Gastrocnemius medialis (tissue), 4 donors: ENCODE data around the gene ELFN2. TPM values are rescaled to one million over a fixed set of nuclear protein-coding genes. Genes with fewer than 3 reads are reported as not detected.

ENCODE experiments used
- ATAC-seq, 2 donors: fragments of 150-250 bp; one replicate each; pipeline ENCODE4 v1.9.1; 2016
- DNase-seq, 2 donors: peaks; one replicate each; pipeline ENCODE4 v3.0.0-alpha.2; 2019
- H3K27ac ChIP-seq, 4 donors: fragments of 200-600 bp; sonication (generic); 1 replicate in 1 of 4; 2 replicates in 3 of 4; pipeline ENCODE4 v1.5.1; 2016 to 2018; ENCODE audit warnings: mild to moderate bottlenecking in 2 of 4, moderate library complexity in 1 of 4
- H3K27me3 ChIP-seq, 3 donors: fragments of 200-600 bp; sonication (generic) in 2 of 3; 1 replicate in 1 of 3; 2 replicates in 2 of 3; pipeline versions ENCODE4 v1.5.1 to v1.6.0; 2016 to 2019; ENCODE audit warnings: mild to moderate bottlenecking in 1 of 3, moderate library complexity in 1 of 3
- H3K36me3 ChIP-seq, 2 donors: fragments of 200-600 bp; sonication (generic) in 1 of 2; one replicate each; pipeline ENCODE4 v1.5.1; 2017 to 2018
- H3K4me1 ChIP-seq, 2 donors: fragments of 200-600 bp; sonication (generic) in 1 of 2; one replicate each; pipeline ENCODE4 v1.5.1; 2016 to 2017; ENCODE audit warnings: mild to moderate bottlenecking in 2 of 2
- H3K4me3 ChIP-seq, 4 donors: fragments of 200-600 bp; sonication (generic) in 3 of 4; 1 replicate in 1 of 4; 2 replicates in 3 of 4; pipeline ENCODE4 v1.5.1; 2016 to 2019; ENCODE audit warnings: mild to moderate bottlenecking in 2 of 4
- H3K9me3 ChIP-seq, 3 donors: fragments of 200-600 bp; sonication (generic) in 2 of 3; 1 replicate in 1 of 3; 2 replicates in 2 of 3; pipeline ENCODE4 v1.5.1; 2016 to 2019
- POLR2A ChIP-seq, 2 donors: fragments of 450-650 bp; IDR thresholded peaks; one replicate each; pipeline ENCODE4 v1.6.1; 2017; ENCODE audit warnings: antibody characterized with exemption in 2 of 2, mild to moderate bottlenecking in 2 of 2, moderate library complexity in 2 of 2
- in situ Hi-C, 4 donors: fragments of 200-750 bp; cut with MboI; loops; one replicate each; pipeline versions ENCODE4 v1.15.0 to v1.8.0; 2017; ENCODE audit warnings: low sequenced_read_pairs in 4 of 4
- intact Hi-C: fragments of 100-400 bp; cut with DNase I; formaldehyde crosslinking; loops from one replicate; pipeline ENCODE4 v1.15.1; 2023; ENCODE audit warnings: low total_unique reads
- total RNA-seq, 4 donors: library from RNA; depleted of rRNA; stranded (reverse); fragments of >200 nt; gene quantifications; one replicate each; pipeline versions ENCODE4 v1.1.0 to v1.2.3, GENCODE V29; 2016
- TF ChIP-seq, protein P1 (sequence below), 5 experiments: fragments of 450-650 bp in 3 of 5; fragments of 200-600 bp in 2 of 5; sonication (generic) in 2 of 5; IDR thresholded peaks in 4 of 5; conservative IDR thresholded peaks in 1 of 5; 1 replicate in 4 of 5; 2 replicates in 1 of 5; pipeline ENCODE4 v1.5.1; 2016 to 2019; ENCODE audit warnings: antibody characterized with exemption in 5 of 5, mild to moderate bottlenecking in 3 of 5, moderate library complexity in 3 of 5

Gene ELFN2
- total RNA-seq, 4 donors from 2014 or later = 0.02 to 0.03 TPM; not detected in 2

DNA sequence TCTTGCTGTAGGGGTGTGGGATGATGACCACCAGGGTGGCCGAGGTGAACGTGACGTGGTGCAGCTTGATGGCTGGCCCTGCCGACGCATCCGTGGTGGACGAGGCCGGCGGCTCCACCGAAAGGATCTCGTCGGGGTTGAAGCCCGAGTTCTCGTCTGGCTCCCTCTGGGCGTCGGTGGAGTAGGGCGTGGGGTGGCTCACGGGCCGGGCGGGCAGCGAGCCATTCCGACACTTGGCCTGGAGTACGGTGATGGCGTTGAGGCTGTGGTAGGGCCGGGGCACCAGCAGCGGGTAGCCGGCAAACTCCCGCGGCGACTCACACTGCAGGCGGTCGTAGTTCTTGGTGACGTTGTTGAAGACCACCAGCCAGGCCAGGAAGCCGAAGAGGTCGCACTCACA lies 52.7 kb downstream of the ELFN2 start:
- H3K27me3 ChIP-seq = peaks cover 22 to 32% (median 22%) of the 10 kb centered on the region in 3 donors
- intact Hi-C loops = no loop called here
- ATAC-seq (no peak), DNase-seq (no peak)
- TF ChIP-seq, protein P1, sequence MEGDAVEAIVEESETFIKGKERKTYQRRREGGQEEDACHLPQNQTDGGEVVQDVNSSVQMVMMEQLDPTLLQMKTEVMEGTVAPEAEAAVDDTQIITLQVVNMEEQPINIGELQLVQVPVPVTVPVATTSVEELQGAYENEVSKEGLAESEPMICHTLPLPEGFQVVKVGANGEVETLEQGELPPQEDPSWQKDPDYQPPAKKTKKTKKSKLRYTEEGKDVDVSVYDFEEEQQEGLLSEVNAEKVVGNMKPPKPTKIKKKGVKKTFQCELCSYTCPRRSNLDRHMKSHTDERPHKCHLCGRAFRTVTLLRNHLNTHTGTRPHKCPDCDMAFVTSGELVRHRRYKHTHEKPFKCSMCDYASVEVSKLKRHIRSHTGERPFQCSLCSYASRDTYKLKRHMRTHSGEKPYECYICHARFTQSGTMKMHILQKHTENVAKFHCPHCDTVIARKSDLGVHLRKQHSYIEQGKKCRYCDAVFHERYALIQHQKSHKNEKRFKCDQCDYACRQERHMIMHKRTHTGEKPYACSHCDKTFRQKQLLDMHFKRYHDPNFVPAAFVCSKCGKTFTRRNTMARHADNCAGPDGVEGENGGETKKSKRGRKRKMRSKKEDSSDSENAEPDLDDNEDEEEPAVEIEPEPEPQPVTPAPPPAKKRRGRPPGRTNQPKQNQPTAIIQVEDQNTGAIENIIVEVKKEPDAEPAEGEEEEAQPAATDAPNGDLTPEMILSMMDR (IDR thresholded peaks at IDR 0.05 in 4 of 5, conservative IDR thresholded peaks at IDR 0.05 in 1 of 5) = no peak
- TF ChIP-seq POLR2A (IDR thresholded peaks at IDR 0.05) = no peak
- in situ Hi-C loops = no loop called here
- H3K4me1 ChIP-seq = no peaks in the 10 kb centered on the region
- no peak overlapping the region for H3K4me3 ChIP-seq
- no peaks in the 10 kb centered on the region for H3K9me3 ChIP-seq
- no peak overlapping the region for H3K27ac ChIP-seq
- no peaks in the 10 kb centered on the region for H3K36me3 ChIP-seq

DNA sequence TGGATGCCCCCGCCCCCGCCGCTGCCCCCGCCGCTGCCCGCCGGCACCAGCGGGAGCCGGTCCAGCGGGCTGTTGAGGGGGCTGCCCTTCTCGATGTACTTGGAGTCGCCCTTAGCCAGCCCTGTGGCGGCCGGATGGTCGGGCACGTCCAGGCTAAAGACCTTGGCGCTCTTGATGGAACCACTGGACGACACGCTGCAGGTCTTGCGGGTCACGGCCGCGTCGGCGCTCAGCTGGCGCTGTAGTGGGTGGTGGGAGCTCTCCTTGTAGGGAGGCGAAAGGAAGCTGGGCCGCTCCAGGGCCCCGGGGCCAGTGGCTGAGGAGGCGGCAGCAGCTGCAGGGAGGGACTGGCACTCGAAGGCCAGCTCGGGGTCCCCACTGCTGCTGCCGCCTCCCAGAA lies 53.8 kb downstream of the ELFN2 start:
- intact Hi-C loops (no loop called here), in situ Hi-C loops (no loop called here)
- no peaks in the 10 kb centered on the region for H3K4me1 ChIP-seq
- no peaks in the 10 kb centered on the region for H3K36me3 ChIP-seq
- no peak overlapping the region for H3K4me3 ChIP-seq
- no peak for DNase-seq
- peaks cover 12 to 21% (median 13%) of the 10 kb centered on the region in 3 donors for H3K27me3 ChIP-seq
- no peaks in the 10 kb centered on the region for H3K9me3 ChIP-seq
- no peak for ATAC-seq
- TF ChIP-seq POLR2A (IDR thresholded peaks at IDR 0.05) = no peak
- TF ChIP-seq, protein P1 (IDR thresholded peaks at IDR 0.05 in 4 of 5, conservative IDR thresholded peaks at IDR 0.05 in 1 of 5) = no peak
- no peak overlapping the region for H3K27ac ChIP-seq

DNA sequence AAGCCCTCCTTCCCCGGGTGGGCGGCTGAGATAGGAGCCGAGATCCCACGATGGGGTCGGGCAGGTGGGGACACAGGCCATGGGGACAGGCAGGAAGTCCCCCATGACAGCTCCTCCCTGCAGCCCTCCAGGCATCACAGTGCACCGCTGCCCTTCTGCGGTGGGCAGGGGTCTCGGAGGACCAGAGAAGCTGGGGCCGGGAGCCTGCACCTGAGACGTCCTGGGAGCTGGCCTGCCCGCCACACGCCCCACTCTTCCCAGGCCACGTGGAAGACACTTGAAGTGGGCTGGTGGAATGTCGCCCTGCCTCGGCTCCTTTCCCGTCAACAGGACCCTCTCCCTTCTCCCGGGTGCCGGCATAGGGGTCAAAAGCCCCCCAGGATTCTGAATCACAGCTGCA lies 55.4 kb downstream of the ELFN2 start:
- intact Hi-C loops = no loop called here
- no peak for DNase-seq
- Histone ChIP-seq H3K4me1 (no peaks in the 10 kb centered on the region), H3K9me3 (no peaks in the 10 kb centered on the region), H3K27me3 (peaks cover 3 to 7% (median 4%) of the 10 kb centered on the region in 3 donors), H3K36me3 (no peaks in the 10 kb centered on the region), H3K4me3 (no peak overlapping the region), H3K27ac (no peak overlapping the region)
- in situ Hi-C loops = no loop called here
- ATAC-seq = no peak
- TF ChIP-seq, protein P1 (IDR thresholded peaks at IDR 0.05 in 4 of 5, conservative IDR thresholded peaks at IDR 0.05 in 1 of 5) = no peak
- no peak for TF ChIP-seq POLR2A (IDR thresholded peaks at IDR 0.05)

DNA sequence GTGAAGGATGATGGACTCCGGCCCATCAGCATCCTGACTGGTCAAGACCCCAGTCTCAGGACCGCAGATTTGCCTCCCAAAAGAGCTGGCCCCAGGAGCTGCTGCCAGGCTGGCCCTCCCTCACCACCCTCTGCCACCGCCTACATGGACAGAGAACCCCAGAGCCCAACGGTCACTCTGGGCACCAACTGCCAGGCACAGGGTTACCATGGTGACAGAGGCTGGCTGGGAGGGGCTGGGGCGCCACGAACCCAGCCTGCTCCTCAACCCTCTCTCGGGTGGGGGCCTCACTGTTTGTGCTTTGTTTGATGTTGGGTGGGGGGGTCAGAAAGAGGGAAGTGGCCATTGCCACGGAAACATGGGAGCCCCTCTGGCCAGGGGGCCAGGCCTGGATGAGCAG lies 55.8 kb downstream of the ELFN2 start:
- in situ Hi-C loops = no loop called here
- peaks cover 0 to 7% (median under 1%) of the 10 kb centered on the region in 3 donors for H3K27me3 ChIP-seq
- DNase-seq = no peak

More for the DNA sequence above, 55.8 kb downstream of the ELFN2 start:
- Histone ChIP-seq H3K4me3 (no peak overlapping the region), H3K9me3 (no peaks in the 10 kb centered on the region), H3K4me1 (no peaks in the 10 kb centered on the region), H3K27ac (no peak overlapping the region), H3K36me3 (no peaks in the 10 kb centered on the region)
- ATAC-seq = no peak
- intact Hi-C loops = no loop called here
- TF ChIP-seq, protein P1 (IDR thresholded peaks at IDR 0.05 in 4 of 5, conservative IDR thresholded peaks at IDR 0.05 in 1 of 5) = no peak
- TF ChIP-seq POLR2A (IDR thresholded peaks at IDR 0.05) = no peak
